Dendritic cell treated with granulocyte-macrophage colony-stimulating factor and Interleukin-4, amounts not matched to agents 40 ng/mL and 50 ng/mL, for 4 days (primary cell): ENCODE measurements around the gene TMEM139.

Experiments used
- H3K27ac Mint-ChIP-seq: one replicate; pipeline ENCODE4 v1.8.0; 2022; ENCODE audit warnings: mild to moderate bottlenecking, mixed read lengths
- H3K27me3 Mint-ChIP-seq: one replicate; pipeline ENCODE4 v1.8.0; 2022; ENCODE audit warnings: mild to moderate bottlenecking, mixed read lengths
- H3K36me3 Mint-ChIP-seq: one replicate; pipeline ENCODE4 v1.8.0; 2022; ENCODE audit warnings: low read depth, mixed read lengths
- H3K4me1 Mint-ChIP-seq: one replicate; pipeline ENCODE4 v1.8.0; 2022; ENCODE audit warnings: low read depth, mixed read lengths
- H3K4me3 Mint-ChIP-seq: one replicate; pipeline ENCODE4 v1.8.0; 2022; ENCODE audit warnings: mild to moderate bottlenecking, moderate library complexity, mixed read lengths
- H3K9me3 Mint-ChIP-seq: one replicate; pipeline ENCODE4 v1.8.0; 2022; ENCODE audit warnings: mixed read lengths
- intact Hi-C: fragments of 100-400 bp; cut with micrococcal nuclease; formaldehyde crosslinking; loops from one replicate; pipeline ENCODE4 v1.15.0; 2022

TMEM139 gene

DNA sequence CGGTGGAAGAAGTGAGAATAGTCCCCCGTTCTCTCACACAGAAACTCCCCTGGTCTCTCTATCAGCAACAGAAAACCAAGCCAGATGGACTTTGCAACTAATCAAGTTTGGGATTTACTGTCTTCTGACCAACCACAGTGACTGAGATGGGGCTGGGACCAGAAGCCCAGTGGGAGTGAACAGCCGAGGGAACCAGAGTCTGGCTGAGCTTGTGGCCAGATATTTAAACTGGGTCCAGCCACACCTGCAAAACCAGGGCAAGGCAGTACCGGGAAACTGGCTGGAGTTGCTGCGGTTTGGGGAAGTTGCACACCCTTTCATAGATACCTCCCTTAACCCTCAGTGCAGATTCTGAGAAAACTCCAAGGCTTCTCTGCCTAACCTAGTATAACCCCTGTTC is 15.5 kb upstream of the TMEM139 start:
- Mint-ChIP-seq H3K27ac (no peak overlapping the region), H3K36me3 (peaks cover 61% of the 10 kb centered on the region), H3K4me3 (no peak overlapping the region), H3K9me3 (no peaks in the 10 kb centered on the region), H3K4me1 (peaks cover 44% of the 10 kb centered on the region), H3K27me3 (no peaks in the 10 kb centered on the region)
- intact Hi-C loops = no loop called here

DNA sequence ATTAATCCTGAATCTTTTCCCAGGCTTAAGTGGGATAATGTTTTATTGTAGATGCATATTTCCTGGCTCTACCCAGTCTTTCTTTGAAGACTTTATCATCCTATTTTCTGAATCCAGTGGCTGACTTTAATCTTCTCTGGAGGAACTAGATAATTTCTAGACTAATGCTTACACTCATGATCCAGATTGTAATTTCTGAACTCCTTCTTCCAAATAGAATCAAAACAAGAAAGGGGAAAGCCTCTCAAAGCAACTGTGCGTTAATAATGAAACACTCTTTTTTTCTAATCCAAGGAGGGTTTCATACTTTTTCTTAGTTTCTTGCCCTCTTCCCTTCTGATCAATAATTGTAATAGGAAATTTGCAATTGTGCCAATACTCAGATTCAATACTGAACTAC is 13.5 kb upstream of the TMEM139 start:
- Mint-ChIP-seq H3K27me3 (no peaks in the 10 kb centered on the region), H3K9me3 (no peaks in the 10 kb centered on the region), H3K36me3 (peaks cover 41% of the 10 kb centered on the region), H3K4me3 (no peak overlapping the region), H3K27ac (no peak overlapping the region), H3K4me1 (peaks cover 29% of the 10 kb centered on the region)
- intact Hi-C loops = no loop called here

DNA sequence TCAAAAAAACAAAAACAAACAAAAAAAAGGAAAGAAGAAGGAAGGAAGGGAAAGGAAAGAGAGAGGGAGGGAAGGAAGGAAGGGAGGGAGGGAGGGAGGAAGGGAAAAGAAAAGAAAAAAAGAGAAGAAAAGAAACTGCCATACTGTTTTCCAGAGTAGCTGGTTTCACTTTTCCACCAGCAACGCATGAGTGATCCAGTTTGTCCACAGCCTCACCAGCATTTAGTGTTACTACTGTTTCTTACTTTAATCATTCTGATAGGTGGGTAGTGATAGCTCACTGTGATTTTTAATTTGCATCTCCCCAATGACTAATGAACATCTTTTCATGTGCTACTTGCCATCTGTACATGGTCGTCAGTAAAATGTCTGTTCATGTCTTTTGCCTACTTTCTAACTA is 11.9 kb upstream of the TMEM139 start:
- H3K36me3 Mint-ChIP-seq = peaks cover 25% of the 10 kb centered on the region
- no peak overlapping the region for H3K4me3 Mint-ChIP-seq
- intact Hi-C loops = no loop called here

DNA sequence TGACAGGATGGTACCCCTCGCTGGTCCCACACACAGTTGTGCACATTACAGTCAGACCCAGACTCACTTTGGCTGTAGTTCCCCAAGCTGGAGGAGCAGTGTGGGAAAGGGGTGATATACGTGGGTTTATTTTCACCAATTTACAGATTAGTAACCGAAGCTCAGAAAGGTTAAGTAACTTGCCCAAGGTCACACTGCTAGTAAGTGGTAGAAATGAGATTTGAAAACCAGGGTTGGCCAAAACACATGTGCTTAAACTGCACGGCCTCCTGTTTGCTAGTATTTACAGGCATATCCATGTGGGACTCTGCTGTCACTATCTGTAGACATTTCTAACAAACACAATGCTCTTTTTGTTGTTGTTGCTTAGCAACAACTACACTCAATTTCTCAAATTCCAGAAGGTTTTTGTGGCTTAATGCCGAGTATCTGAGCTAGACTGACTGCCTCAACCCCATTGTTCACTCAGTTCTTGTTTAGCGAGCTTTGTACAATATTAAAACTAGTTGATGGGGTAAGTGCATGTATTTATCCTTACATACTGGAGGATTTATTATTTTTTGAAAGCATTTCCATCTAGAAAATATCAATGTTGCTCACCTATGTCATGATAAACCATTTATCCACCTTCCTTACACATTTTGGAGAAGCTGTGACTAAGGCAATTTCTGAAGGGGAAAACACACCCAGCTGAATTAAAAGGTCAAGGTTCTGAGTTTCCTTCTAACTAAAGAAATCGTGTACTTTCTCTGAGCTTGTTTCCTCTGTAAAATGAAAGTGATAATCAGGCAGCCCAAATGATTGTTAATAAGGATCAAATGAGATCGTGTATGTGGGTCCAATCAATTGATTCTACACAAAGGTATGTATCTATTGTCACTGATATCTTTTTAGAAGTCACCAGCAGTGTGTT is 5.3 kb upstream of the TMEM139 start:
- Mint-ChIP-seq H3K4me3 (no peak overlapping the region), H3K27me3 (no peaks in the 10 kb centered on the region), H3K36me3 (no peaks in the 10 kb centered on the region)

More for the DNA sequence above, 11.9 kb upstream of the TMEM139 start:
- H3K27me3 Mint-ChIP-seq = no peaks in the 10 kb centered on the region
- H3K9me3 Mint-ChIP-seq = no peaks in the 10 kb centered on the region
- no peak overlapping the region for H3K27ac Mint-ChIP-seq
- peaks cover 27% of the 10 kb centered on the region for H3K4me1 Mint-ChIP-seq

DNA sequence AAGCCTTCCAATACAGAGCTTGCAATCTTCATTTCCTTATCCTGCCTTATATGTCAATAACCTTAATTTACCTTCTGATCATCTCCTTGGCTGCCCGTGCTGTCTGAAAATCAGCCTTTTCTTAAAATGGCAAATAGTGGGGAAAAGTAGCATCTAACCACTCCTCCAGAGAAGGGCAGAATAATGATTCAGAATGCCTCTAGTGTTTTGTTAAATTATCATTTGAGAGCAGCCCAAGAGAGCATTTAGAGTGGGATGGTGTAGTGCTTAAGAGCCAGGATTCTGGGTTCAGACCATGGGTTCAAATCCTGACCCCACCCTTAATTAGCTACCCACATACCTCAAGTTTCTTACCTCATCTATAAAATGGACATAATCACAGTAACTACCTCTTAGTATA is 4.6 kb upstream of the TMEM139 start:
- Mint-ChIP-seq H3K4me3 (no peak overlapping the region), H3K27ac (no peak overlapping the region), H3K27me3 (no peaks in the 10 kb centered on the region), H3K4me1 (peaks cover 28% of the 10 kb centered on the region), H3K9me3 (no peaks in the 10 kb centered on the region), H3K36me3 (no peaks in the 10 kb centered on the region)
- intact Hi-C loops = no loop called here

More for the DNA sequence above, 5.3 kb upstream of the TMEM139 start:
- H3K27ac Mint-ChIP-seq = no peak overlapping the region
- H3K9me3 Mint-ChIP-seq = no peaks in the 10 kb centered on the region
- H3K4me1 Mint-ChIP-seq = peaks cover 23% of the 10 kb centered on the region
- intact Hi-C loops = no loop called here

DNA sequence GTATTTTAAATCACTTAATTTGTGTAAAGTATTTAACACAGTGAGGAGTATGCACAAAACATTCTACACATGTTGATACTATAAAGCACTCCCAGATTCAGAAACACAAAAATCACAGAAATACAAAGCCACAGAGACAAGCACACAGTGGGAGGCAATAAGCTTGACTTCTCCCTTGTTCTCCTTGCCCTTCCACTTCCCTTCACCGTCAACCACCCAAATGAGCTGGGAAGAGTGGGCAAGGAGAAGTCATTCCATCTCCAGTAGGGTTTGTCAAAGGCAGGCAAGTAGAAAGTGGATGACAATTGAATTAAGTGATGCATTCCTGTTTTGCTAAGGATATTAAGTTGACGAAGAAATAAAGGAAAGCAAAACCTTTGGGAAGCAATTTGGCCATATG is 4.2 kb upstream of the TMEM139 start:
- H3K27ac Mint-ChIP-seq = no peak overlapping the region
- no peaks in the 10 kb centered on the region for H3K9me3 Mint-ChIP-seq
- H3K36me3 Mint-ChIP-seq = no peaks in the 10 kb centered on the region
- intact Hi-C loops = no loop called here
- no peak overlapping the region for H3K4me3 Mint-ChIP-seq
- H3K4me1 Mint-ChIP-seq = peaks cover 28% of the 10 kb centered on the region
- H3K27me3 Mint-ChIP-seq = no peaks in the 10 kb centered on the region

DNA sequence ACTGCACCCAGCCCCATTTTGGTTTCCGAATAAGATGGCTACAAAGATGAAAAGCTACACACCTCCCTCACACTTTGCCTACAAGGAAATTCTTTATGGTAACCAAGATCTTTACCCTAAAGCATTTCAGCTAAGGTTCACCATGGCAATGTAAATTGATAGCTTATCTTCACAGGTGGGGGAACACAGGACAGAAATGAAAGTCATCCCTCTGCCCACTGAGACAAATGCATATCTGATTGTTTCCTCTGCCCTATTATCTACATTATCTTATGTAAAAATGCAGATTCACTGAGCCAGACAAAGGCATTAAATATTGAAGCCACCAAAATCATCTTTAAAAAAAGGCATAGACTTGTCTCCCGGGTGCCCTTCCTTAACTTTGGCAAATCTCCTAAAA is 3.2 kb upstream of the TMEM139 start:
- H3K4me3 Mint-ChIP-seq = no peak overlapping the region
- H3K27ac Mint-ChIP-seq = no peak overlapping the region
- H3K4me1 Mint-ChIP-seq = peaks cover 28% of the 10 kb centered on the region
- H3K36me3 Mint-ChIP-seq = no peaks in the 10 kb centered on the region
- intact Hi-C loops = no loop called here
- H3K27me3 Mint-ChIP-seq = no peaks in the 10 kb centered on the region
- no peaks in the 10 kb centered on the region for H3K9me3 Mint-ChIP-seq

DNA sequence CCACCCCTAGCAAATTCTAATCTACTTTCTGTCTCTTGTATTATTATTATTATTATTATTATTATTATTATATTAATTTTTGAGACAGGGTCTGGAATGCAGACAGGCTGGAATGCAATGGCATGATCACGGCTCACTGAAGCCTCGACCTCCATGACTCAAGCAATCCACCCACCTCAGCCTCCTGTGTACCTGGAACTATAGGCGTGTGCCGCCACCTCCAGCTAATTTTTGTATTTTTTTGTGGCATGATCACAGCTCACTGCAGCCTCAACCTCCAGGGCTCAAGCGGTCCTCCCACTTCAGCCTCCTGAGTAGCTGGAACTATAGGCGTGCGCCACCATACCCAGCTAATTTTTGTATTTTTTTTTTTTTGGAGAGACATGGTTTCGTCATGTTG is 2.6 kb upstream of the TMEM139 start:
- Mint-ChIP-seq H3K9me3 (no peaks in the 10 kb centered on the region), H3K4me1 (peaks cover 28% of the 10 kb centered on the region), H3K27me3 (no peaks in the 10 kb centered on the region), H3K36me3 (no peaks in the 10 kb centered on the region), H3K4me3 (no peak overlapping the region), H3K27ac (no peak overlapping the region)
- intact Hi-C loops = no loop called here

DNA sequence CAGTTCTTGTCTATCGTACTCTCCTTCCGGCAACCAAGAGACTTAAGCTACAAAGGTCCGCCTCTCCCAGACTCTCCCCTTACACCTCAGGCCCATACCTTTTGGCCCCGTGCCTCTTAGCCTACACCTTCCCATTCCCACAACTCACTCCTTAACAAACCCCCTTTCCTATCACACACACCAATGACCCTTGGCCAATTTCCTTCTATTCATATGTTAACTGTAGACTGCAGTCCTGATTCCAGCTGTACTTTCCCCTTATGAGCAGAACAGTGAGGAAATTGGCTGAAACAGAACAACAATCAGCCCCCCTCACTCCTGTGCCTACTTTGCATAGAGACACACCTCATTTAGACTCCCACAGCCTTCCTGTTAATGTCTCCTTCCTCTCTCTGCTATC is 1.4 kb upstream of the TMEM139 start:
- Mint-ChIP-seq H3K9me3 (no peaks in the 10 kb centered on the region), H3K4me1 (peaks cover 36% of the 10 kb centered on the region), H3K4me3 (no peak overlapping the region), H3K27ac (no peak overlapping the region), H3K27me3 (no peaks in the 10 kb centered on the region), H3K36me3 (peaks cover 4% of the 10 kb centered on the region)
- intact Hi-C loops = no loop called here

DNA sequence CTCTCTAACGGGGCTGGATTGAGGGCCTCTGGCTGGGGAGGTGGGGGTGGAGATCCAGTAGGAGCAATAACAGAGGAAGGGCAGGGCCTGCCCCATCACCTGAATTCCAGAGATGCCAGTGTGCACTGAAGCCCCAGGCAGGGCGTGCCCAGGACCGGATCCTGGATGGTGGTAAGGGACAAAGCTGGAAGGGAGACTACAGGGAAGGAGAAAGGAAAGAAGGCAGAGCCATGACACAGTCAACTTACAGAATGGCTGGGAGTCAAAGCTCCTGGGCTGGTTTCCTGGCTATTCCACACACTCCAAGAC is 666 bp downstream of the TMEM139 start:
- H3K9me3 Mint-ChIP-seq = no peaks in the 10 kb centered on the region
- H3K4me1 Mint-ChIP-seq = peaks cover 41% of the 10 kb centered on the region
- no peaks in the 10 kb centered on the region for H3K27me3 Mint-ChIP-seq
- H3K4me3 Mint-ChIP-seq = no peak overlapping the region
- H3K36me3 Mint-ChIP-seq = peaks cover 14% of the 10 kb centered on the region
- H3K27ac Mint-ChIP-seq = no peak overlapping the region
- intact Hi-C loops = no loop called here

DNA sequence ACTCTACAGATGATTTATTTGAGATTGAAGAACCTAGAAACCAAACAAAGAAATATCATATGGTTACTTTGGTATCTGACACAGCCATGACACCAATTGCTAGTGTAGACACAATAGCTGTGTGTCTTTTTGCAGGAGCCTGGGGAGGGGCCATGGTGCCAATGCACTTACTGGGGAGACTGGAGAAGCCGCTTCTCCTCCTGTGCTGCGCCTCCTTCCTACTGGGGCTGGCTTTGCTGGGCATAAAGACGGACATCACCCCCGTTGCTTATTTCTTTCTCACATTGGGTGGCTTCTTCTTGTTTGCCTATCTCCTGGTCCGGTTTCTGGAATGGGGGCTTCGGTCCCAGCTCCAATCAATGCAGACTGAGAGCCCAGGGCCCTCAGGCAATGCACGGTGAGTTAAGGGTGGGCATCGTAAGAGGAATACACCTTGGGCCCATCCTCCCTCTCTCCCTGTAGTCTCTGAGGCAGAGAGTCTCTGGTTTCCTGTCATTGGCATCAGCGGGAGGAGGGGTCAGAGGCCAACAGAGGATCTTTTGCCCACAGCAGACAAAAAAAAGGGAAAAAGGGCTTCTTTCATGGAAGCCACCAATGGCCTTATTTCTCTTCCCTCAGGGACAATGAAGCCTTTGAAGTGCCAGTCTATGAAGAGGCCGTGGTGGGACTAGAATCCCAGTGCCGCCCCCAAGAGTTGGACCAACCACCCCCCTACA is 1.2 kb downstream of the TMEM139 start:
- H3K27me3 Mint-ChIP-seq = no peaks in the 10 kb centered on the region
- intact Hi-C loops = no loop called here
- H3K36me3 Mint-ChIP-seq = peaks cover 14% of the 10 kb centered on the region
- no peak overlapping the region for H3K4me3 Mint-ChIP-seq
- peaks cover 38% of the 10 kb centered on the region for H3K4me1 Mint-ChIP-seq
- no peaks in the 10 kb centered on the region for H3K9me3 Mint-ChIP-seq
- no peak overlapping the region for H3K27ac Mint-ChIP-seq

DNA sequence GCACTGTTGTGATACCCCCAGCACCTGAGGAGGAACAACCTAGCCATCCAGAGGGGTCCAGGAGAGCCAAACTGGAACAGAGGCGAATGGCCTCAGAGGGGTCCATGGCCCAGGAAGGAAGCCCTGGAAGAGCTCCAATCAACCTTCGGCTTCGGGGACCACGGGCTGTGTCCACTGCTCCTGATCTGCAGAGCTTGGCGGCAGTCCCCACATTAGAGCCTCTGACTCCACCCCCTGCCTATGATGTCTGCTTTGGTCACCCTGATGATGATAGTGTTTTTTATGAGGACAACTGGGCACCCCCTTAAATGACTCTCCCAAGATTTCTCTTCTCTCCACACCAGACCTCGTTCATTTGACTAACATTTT is 1.7 kb downstream of the TMEM139 start:
- Mint-ChIP-seq H3K27me3 (no peaks in the 10 kb centered on the region), H3K27ac (peak overlapping the region; percentile 40), H3K4me3 (no peak overlapping the region), H3K36me3 (peaks cover 20% of the 10 kb centered on the region), H3K4me1 (peaks cover 43% of the 10 kb centered on the region), H3K9me3 (no peaks in the 10 kb centered on the region)
- intact Hi-C loops = no loop called here

DNA sequence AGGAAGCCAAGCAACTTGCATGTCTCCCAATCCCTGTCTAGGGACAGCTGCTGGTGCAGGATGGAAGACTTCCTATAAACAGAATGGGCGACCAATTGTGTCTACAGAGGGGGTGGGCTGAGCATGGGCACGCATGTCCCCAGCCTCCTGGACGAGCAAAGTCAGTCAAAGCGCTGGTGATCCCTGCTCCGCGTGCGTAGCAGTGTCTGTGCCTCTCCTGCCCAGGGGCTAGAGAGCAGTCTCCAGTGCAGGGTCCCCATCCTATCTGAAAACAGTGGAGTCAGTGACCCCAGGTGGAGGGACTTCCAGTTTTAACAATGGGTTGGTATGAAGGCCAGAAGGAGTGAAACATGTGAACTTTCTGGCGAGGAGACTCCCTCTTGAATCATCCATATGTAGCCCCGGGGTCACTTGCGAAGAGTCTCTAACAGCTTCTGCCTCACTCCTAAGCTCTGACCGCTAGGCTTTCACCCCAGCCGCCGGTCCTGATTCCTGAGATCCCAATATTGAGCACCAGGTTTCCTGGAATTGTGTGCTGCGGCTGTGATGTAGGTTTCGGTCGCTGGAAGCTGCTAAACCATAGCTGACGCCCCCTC is 2.7 kb downstream of the TMEM139 start:
- no peaks in the 10 kb centered on the region for H3K27me3 Mint-ChIP-seq
- intact Hi-C loops = no loop called here
- no peaks in the 10 kb centered on the region for H3K9me3 Mint-ChIP-seq
- peaks cover 47% of the 10 kb centered on the region for H3K4me1 Mint-ChIP-seq
- H3K27ac Mint-ChIP-seq = peak overlapping the region; percentile 91
- peaks cover 29% of the 10 kb centered on the region for H3K36me3 Mint-ChIP-seq
- peak overlapping the region; percentile 97 for H3K4me3 Mint-ChIP-seq
